Hepatocyte (in vitro differentiated cells): ENCODE measurements around the gene GNB3.

Experiments used
- EZH2 ChIP-seq: fragments of 200-600 bp; sonication (generic); IDR thresholded peaks from 2 replicates; pipeline ENCODE4 v1.6.1; 2016; ENCODE audit warnings: antibody characterized with exemption, mild to moderate bottlenecking, borderline replicate concordance
- EZH2phosphoT487 ChIP-seq: fragments of 200-600 bp; sonication (generic); IDR thresholded peaks from one replicate; pipeline ENCODE4 v1.6.1; 2018; ENCODE audit warnings: antibody characterized with exemption, mild to moderate bottlenecking, low read depth, moderate library complexity; ENCODE audit not compliant: unreplicated experiment, severe bottlenecking
- TF ChIP-seq, protein P1 (sequence below): fragments of 200-600 bp; sonication (generic); IDR thresholded peaks from 2 replicates; pipeline ENCODE4 v1.5.1; 2016; ENCODE audit warnings: antibody characterized with exemption, mild to moderate bottlenecking; ENCODE audit not compliant: poor library complexity

DNA sequence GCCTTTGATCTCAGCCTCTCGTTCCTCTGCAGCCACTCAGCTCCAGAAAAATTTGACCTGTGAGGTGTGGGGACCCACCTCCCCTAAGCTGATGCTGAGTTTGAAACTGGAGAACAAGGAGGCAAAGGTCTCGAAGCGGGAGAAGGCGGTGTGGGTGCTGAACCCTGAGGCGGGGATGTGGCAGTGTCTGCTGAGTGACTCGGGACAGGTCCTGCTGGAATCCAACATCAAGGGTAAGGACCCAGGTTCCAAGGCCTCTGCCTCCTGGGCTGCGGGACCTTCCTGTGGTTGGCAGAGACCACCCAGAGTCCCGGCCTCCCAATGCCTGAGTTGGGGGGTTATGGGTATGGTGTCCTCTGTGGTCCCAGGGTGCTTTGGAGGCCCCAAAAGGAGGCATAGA is 23.6 kb upstream of the GNB3 start:
- TF ChIP-seq, protein P1, sequence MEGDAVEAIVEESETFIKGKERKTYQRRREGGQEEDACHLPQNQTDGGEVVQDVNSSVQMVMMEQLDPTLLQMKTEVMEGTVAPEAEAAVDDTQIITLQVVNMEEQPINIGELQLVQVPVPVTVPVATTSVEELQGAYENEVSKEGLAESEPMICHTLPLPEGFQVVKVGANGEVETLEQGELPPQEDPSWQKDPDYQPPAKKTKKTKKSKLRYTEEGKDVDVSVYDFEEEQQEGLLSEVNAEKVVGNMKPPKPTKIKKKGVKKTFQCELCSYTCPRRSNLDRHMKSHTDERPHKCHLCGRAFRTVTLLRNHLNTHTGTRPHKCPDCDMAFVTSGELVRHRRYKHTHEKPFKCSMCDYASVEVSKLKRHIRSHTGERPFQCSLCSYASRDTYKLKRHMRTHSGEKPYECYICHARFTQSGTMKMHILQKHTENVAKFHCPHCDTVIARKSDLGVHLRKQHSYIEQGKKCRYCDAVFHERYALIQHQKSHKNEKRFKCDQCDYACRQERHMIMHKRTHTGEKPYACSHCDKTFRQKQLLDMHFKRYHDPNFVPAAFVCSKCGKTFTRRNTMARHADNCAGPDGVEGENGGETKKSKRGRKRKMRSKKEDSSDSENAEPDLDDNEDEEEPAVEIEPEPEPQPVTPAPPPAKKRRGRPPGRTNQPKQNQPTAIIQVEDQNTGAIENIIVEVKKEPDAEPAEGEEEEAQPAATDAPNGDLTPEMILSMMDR = no peak
- TF ChIP-seq EZH2phosphoT487 (no peak), EZH2 (no peak)
